SHP77 treated with DMSO at 0.1 percent for 48 hours (cell line): ENCODE measurements around the gene SLC7A6OS.
A peak's percentile ranks its signal among the peaks of the same experiment; 100 is the strongest.

Experiments used
- DNase-seq: peaks from one replicate; lab custom pipeline; 2025; lab: John Stamatoyannopoulos, UW

Gene SLC7A6OS

GRCh38 chr16:68279726-68280558, 30.8 kb downstream of the SLC7A6OS start:
- DNase-seq = no peak

DNA sequence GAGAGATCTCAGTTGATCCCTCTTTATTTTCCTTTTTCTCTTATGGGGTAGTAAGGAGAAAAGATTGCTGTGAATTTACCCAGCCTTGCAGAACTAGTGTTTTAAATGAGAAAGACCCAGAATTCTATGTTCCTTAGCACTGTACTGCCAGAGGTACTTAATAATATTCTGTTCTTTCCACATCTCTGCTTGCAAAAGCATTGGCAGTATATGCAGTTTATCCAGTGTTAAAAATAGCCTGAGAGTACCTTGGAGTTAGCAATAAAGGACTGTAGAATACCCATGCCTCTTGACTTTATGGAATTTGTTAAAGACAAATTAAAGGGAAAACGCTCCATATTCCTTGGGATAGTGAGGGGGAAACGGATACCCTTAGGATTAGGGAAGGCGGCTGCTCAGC, 34.5 kb downstream of the SLC7A6OS start:
- DNase-seq = no peak

DNA sequence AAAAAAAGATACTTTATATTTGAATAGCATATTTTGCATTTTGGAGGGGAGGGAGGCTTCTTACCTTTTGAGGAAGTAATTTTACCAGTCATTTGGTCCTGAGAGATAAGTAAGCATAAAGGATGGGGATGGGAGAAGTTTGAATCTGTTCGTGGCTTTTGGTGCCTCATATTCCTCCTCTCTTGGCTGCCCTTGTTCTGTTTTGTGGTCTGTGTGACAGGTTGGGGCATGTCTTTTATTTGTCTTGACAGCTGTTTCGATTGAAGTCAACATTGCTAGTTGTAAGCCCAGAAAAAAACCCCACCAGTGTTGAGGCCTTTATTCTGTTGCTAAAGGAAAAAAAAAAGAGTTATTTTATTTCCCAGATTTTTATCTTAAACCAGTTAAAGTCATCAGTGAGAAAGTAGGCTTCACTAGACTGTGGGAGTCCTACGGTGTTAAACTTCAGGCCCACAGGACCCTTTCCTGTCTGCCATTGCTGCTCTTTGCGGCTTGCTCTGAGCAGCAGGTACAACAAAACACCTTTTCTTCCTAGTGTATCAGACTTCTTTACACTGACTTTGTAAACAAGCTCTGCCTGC, 35.0 kb downstream of the SLC7A6OS start:
- DNase-seq = peak; percentile 14

GRCh38 chr16:68274441-68274840, 36.3 kb downstream of the SLC7A6OS start:
- DNase-seq = no peak

DNA sequence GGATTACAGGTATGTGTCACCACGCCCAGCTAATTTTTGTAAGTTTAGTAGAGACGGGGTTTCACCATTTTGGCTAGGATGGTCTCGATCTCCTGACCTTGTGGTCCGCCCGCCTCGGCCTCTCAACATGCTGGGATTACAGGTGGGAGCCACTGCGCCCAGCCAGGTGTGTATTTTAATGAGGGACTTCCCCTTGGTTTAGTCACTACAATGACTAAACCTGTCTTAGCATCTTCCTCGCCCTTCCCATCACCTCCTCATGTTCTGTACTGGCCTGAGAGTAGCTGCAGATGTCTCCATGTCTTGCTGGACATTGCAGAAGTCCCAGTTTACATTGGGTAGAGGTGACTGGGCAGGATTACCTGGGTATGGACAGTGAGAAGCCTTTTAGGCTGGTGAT, 36.9 kb downstream of the SLC7A6OS start:
- no peak for DNase-seq

- no peak for DNase-seq
These were observed 37.3 kb downstream of the SLC7A6OS start for GRCh38 chr16:68273459-68273858.

DNA sequence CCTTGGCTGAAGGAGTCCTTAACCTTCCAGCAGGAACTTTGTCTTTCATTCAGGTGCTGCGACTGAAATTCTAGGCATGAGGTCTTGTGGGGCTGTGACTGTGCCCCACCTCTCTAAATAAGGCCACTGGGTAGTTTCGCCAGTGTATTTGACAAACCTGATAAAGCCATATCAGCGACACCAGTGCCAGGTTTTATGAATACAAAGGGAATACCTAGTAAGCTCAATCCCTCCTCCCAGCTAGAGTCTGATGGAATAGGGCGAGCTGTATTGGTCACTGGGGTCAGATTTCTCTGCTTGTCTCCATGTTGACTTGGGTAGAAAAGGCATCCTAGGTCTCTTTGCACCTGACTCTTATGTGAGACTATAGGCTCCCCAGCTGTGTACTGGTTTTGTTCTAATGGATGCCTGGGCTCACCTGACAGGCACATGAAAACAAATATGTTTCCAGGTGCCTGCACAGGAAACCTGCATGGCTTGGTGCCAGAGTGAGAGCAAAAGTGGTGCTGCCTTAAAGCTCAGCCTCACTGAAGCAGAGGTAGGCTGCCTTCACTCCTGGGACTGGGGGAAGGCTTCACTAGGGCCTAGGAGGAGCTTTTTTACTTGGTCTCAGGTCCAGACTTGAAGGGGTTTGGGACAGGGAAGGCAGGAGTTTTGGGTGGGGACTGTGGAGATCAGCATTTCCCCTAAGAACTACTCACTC, 38.1 kb downstream of the SLC7A6OS start:
- no peak for DNase-seq

DNA sequence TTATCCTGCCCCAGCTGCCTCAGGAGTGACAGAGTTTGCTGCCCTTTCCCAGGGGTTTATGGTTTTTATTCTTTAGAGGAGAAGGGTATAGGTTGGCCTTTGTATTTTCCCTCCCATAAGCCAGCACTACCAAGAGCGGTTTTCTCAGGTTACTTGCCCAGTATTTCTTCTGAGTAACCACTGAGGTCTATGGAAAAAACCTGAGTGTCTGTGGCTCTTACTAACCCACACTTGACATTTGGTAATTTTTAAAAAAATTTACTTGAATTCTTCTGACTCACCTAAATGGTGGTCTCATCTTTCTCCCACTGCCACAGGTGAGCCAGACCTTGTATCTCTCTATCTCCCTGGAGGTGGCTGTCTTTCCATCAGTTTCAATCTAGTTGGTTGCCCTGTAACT, 40.4 kb downstream of the SLC7A6OS start:
- DNase-seq = no peak

- no peak for DNase-seq
These were observed 41.0 kb downstream of the SLC7A6OS start for GRCh38 chr16:68269793-68270192.

DNA sequence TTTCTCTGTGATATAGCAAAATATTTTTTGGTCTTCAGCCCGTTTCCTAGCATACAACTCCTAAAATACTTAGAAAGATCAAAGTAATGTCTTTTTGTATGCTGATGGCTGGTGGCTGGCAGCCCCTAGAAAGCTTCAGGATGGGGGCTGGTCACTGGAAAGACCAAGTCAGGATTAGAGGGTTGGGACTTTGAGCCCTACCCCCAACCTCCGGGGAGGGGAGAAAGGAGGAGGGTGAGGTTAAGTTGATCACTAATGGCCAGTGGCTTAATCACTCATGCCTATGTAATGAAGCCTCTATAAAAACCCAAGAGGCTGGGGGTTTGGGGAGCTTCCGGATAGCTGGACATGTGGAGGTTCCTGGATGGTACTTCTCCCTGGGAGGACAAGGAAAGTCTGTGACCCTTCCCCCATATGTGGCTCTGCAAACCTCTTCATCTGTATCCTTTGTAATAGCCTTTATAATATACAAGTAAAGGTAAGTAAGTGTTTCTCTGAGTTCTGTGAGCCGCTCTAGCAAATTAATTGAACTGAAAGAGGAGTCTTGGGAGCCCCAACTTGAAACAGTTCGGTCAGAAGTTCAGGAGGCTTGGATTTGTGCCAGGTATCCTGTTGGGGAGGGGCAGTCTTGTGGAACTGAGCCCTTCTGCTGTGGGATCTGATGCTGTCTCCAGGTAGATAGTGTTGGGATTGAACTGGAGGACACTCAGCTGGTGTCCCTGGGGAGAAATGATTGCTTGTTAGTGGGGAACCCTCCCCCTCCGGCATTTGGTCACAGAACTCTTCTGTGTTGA, 42.9 kb downstream of the SLC7A6OS start:
- no peak for DNase-seq

GRCh38 chr16:68265078-68265920, 45.4 kb downstream of the SLC7A6OS start:
- no peak for DNase-seq

DNA sequence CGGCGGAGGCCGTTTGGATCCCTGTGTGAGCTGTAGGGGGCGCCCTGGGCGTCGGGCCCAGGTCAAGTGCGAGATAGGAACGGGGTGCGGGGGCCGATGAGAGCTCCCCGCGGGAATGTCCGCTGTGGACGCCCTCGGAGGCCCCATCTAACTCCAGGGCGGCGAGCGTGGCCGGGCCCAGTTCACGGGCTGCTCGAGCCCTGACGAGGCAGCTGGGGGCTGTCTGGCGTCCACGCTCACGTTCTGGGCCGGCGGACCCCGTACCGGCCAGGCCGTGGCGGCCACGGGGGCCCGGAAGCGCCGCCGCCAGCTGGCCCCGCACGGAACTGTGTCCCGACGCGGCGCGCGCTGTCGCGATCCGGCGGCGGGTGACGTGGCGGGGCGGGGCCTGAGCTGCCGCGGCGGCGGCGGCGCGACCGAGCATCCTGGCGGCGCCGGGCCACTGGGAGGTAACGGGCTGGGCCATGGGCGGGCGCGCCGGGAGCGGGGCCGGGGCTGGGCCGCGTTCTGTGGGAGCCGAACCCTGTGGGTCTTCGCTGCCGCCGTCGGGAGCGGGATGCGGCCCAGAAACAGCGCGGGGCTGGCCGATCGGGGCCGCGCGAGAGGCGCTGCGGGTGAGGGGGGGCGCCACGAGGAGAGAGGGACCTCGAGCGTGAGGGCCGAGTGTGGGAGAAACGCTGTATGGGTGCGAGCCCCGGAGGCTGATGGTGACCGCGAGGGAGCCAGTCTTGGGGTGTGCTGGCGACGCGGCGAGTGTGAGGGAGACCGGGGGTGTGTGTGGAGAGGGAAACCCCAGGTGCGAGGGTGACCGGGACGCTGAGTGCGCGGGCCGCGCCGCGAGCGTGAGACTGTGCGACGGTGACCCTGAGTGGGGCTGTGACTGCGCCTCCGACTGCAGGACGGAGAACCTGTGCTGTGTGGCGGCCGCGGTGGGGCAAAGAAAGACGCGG, 46.3 kb downstream of the SLC7A6OS start, which contains the start of gene SLC7A6:
Gene SLC7A6, plus strand, starts transcription at position 399 of the 950 bp plus-strand sequence. CDS start 10,201 bp downstream, outside the sequence.
- peak; percentile 37 for DNase-seq

DNA sequence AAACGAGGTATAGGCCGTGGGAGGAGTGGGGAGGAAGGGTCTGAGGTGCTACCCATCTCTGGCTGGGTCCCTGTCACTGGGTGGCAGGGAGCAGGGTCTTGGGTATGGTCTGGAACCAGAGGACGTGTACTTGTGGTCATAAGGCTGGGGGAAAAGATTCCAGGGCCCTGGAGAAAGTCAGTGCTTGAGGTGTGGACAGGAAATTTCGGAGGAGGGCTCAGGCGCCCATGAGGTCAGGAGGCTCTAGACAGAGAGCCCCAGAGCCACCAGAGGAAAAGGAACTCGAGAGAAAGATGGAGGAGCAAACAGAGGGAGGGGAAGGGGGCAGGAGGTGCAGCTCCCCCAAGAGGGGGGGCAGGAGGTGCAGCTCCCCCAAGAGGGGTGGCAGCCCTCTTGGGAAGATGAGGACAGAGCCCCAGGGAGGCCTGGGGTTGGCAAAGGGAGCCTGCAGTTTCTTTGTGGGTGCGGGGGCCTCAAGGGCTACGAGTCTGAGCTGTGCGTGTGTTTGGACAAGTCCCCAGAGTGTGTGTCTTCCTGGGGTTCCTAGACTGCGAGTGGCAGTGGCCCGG, 47.1 kb downstream of the SLC7A6OS start:
- DNase-seq = no peak

DNA sequence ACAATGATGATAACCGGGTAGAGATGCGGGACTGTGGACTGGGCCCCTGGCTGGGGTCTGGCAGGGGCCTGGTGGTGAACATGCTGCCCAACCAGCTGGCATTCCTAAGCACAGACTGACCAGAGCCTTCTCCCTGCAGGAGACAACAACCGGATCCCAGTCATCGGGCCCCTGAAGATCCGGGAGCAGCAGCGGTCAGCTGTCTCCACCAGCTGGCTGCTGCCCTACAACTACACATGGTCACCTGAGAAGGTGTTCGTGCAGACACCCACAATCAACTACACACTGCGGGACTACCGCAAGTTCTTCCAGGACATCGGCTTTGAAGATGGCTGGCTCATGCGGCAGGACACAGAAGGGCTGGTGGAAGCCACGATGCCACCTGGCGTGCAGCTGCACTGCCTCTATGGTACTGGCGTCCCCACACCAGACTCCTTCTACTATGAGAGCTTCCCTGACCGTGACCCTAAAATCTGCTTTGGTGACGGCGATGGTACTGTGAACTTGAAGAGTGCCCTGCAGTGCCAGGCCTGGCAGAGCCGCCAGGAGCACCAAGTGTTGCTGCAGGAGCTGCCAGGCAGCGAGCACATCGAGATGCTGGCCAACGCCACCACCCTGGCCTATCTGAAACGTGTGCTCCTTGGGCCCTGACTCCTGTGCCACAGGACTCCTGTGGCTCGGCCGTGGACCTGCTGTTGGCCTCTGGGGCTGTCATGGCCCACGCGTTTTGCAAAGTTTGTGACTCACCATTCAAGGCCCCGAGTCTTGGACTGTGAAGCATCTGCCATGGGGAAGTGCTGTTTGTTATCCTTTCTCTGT, 51.5 kb downstream of the SLC7A6OS start:
- DNase-seq = no peak

DNA sequence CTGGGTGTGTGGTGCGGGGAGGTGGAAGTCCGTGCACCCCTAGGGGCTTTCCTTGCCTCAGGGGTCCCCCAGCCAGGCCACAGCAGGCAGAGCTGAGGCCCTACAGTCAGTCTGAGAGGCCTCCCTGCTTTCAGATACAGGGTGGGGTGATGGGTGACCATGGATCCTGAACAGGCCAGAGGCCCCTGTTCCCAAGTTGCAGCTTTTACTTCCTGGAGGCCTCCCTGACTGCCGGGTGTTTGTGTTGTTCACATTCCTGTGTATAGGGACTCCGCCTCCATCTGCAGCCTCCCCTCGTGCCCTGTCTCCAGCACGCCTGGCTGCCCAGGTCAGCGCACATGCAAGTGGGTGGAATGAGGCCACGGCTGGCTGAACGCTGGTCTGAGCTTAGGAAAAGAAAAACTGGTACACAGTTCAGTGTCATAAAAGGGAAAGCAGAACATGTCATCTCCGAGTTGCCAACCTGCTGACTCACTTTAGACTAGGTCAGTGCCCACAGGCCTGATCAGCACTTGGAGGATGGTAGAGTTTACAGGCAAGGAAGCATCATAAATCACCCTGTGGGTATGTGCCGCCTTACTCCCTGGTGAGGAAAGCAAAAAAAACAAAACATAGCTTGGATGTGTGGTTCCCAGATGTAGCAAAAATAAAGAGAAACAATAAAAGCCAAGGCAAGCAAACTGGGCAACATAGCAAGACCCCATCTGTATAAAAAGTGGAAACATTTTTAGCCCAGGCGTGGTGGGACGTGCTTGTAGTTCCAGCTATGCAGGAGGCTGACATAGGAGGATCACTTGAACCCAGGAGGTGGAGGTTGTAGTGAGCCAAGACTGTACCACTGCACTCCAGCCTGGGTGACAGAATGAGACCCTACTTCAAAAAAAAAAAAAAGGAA, 52.6 kb downstream of the SLC7A6OS start:
- DNase-seq = no peak

GRCh38 chr16:68257251-68257905, 53.4 kb downstream of the SLC7A6OS start:
- peak; percentile 87 for DNase-seq

DNA sequence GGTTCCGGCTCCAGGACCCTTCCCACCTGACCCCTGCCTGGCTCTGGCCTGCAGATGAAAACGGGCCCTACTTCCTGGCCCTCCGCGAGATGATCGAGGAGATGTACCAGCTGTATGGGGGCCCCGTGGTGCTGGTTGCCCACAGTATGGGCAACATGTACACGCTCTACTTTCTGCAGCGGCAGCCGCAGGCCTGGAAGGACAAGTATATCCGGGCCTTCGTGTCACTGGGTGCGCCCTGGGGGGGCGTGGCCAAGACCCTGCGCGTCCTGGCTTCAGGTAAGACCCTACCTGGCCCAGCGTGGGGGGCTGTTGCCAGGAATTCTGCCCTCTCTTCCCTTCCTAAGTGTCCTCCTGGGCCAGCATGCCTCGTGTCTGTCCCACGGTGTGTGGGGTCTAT, 55.0 kb downstream of the SLC7A6OS start:
- DNase-seq = no peak
